IPS DF 6.9 (cell line): Measurements from ENCODE around the gene DNAJB12.

Experiments used
- DNase-seq: peaks from one replicate; pipeline ENCODE4 v3.0.0-alpha.2; 2013; ENCODE audit warnings: low read depth, low spot score
- H3K27ac ChIP-seq: one replicate; pipeline ENCODE4 v1.5.1; 2013; ENCODE audit warnings: low read length, control low read depth
- H3K27me3 ChIP-seq: 2 replicates; pipeline ENCODE4 v1.6.1; 2013; ENCODE audit warnings: mild to moderate bottlenecking, low read length; ENCODE audit not compliant: control insufficient read depth, insufficient read depth
- H3K36me3 ChIP-seq: 2 replicates; pipeline ENCODE4 v1.6.1; 2013; ENCODE audit warnings: low read length; ENCODE audit not compliant: control insufficient read depth, insufficient read depth
- H3K4me1 ChIP-seq: 2 replicates; pipeline ENCODE4 v1.6.1; 2013; ENCODE audit warnings: low read length; ENCODE audit not compliant: control insufficient read depth, insufficient read depth
- H3K4me3 ChIP-seq: 2 replicates; pipeline ENCODE4 v1.5.1; 2013; ENCODE audit warnings: mild to moderate bottlenecking, low read length
- H3K9me3 ChIP-seq: 2 replicates; pipeline ENCODE4 v1.6.1; 2013; ENCODE audit warnings: low read length, inconsistent platforms; ENCODE audit not compliant: control insufficient read depth, insufficient read depth
- WGBS: extraction: QIAGEN DNeasy Blood & Tissue Kit; methylation state at CpG from one replicate; pipeline ENCODE4 v1.1.7; 2013; ENCODE audit warnings: mixed read lengths, missing lambda C conversion rate; ENCODE audit not compliant: insufficient read length, insufficient coverage; 5-methylcytosine and 5-hydroxymethylcytosine counted together

The DNAJB12 gene

DNA sequence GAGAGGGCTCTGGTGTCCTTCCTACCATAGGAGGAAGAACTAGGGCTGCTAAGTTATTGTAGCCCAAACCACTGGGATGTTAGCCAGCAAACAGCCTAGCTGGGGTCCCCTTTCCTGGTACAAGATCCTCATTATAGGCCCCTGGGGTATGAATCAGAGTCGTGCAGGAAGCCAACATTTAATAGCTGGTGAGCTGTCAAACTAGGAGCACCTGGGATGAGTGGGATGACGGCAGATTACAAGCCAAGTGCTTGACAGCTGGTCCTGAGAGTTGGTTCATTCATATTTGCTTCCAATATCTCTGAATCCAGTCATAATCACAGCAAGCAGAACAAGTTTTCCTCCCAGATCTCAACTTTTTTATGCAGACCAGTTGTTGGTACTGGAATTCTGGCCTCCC is 25.1 kb upstream of the DNAJB12 start:
- no peak for DNase-seq
- no peaks in the 10 kb centered on the region for H3K36me3 ChIP-seq
- no peaks in the 10 kb centered on the region for H3K9me3 ChIP-seq
- H3K27ac ChIP-seq = no peak overlapping the region
- no CpG with 5 or more reads among the region's 2 CpGs for WGBS
- no peaks in the 10 kb centered on the region for H3K27me3 ChIP-seq
- H3K4me1 ChIP-seq = no peaks in the 10 kb centered on the region
- H3K4me3 ChIP-seq = no peak overlapping the region

DNA sequence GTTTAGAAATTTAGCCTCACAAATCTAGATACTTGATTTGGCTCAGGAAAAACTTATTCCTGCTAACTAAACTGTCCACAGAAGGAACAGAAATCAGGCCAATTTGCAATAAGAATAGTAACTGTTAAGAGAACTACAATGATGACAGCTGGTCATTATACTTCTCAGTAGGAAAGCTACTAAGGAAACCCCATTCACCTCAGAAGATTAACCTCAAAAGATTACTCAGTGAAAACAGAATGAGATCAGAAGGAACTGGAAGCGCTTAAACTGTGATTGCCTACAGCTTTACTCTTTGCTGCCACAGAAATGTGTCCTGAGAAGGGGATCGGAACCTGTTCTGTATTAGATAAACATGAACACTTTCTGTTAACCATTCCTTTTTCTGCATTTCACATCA is 24.3 kb upstream of the DNAJB12 start:
- Histone ChIP-seq H3K4me1 (no peaks in the 10 kb centered on the region), H3K4me3 (no peak overlapping the region), H3K36me3 (no peaks in the 10 kb centered on the region), H3K9me3 (no peaks in the 10 kb centered on the region), H3K27ac (no peak overlapping the region), H3K27me3 (no peaks in the 10 kb centered on the region)
- no CpG with 5 or more reads among the region's 2 CpGs for WGBS
- no peak for DNase-seq

DNA sequence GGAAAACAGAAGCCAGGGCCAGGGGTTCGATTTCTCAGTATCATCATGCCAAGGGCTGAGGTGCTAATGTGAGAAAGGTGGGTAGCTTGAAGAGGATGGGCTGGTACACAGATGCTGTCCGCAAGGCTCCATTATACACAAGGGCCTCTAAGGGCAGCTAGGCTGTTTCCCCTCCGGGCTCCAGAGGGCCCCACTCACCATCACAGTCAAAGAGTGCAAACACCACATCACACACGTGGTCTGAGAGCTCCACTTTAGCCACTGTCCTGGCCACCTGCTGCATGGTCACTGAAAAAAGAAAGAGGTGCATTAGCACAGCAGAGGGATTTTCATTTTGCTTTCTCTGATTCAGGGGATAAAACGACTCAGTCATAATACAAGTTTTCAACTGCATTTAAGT is 20.9 kb upstream of the DNAJB12 start:
- no peaks in the 10 kb centered on the region for H3K27me3 ChIP-seq
- no peak overlapping the region for H3K4me3 ChIP-seq
- H3K36me3 ChIP-seq = no peaks in the 10 kb centered on the region
- no peak for DNase-seq
- WGBS = no CpG with 5 or more reads among the region's 5 CpGs
- H3K4me1 ChIP-seq = no peaks in the 10 kb centered on the region
- no peaks in the 10 kb centered on the region for H3K9me3 ChIP-seq
- no peak overlapping the region for H3K27ac ChIP-seq

DNA sequence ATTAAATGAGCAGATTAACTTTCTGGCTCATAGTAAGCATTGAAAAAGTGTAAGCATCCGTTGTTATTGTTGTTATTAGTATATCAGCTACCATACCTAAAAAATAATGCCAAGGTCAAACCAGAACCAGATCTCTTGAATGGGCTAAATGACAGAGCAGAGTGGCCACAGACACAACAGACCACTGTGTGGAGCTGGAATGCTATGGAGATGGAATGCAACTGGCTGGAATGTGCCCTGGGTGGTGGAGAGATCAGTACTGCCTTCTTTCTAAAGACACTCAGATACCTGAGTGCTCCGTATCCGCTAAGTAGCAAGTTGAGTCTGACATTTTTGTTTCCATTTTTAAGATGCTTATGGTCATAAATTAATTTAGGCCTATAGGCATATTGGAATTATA is 20.5 kb upstream of the DNAJB12 start:
- Histone ChIP-seq H3K36me3 (no peaks in the 10 kb centered on the region), H3K9me3 (no peaks in the 10 kb centered on the region), H3K27ac (no peak overlapping the region), H3K27me3 (no peaks in the 10 kb centered on the region), H3K4me3 (no peak overlapping the region), H3K4me1 (no peaks in the 10 kb centered on the region)
- DNase-seq = no peak
- WGBS = no CpG with 5 or more reads among the region's 3 CpGs

DNA sequence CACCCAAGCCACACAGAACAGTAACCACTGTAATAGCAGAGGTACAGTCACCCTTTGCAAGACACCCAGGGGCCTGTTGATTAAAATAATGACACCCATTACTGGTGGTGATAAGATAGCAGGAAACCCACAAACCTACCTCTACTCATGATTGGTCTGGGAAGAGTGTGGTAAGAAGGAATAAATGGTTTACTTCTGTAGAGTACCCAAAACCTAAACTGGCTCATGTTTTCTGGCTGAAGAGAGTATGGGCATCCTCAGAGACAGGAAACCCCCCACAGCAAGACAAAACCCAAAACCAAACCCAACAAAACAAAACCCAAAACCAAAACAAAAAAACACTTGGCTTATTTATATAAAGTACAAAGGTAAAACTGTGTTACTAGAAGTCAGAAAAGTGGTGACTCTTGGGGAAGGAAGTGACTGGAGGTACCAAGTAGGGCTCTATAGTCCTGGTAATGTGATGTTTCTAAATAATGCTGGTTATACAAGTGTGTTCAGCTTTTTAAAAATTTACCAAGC is 15.5 kb upstream of the DNAJB12 start:
- no peak overlapping the region for H3K4me3 ChIP-seq
- DNase-seq = no peak
- H3K4me1 ChIP-seq = no peaks in the 10 kb centered on the region
- H3K9me3 ChIP-seq = no peaks in the 10 kb centered on the region
- H3K27me3 ChIP-seq = no peaks in the 10 kb centered on the region
- H3K36me3 ChIP-seq = no peaks in the 10 kb centered on the region
- H3K27ac ChIP-seq = no peak overlapping the region

DNA sequence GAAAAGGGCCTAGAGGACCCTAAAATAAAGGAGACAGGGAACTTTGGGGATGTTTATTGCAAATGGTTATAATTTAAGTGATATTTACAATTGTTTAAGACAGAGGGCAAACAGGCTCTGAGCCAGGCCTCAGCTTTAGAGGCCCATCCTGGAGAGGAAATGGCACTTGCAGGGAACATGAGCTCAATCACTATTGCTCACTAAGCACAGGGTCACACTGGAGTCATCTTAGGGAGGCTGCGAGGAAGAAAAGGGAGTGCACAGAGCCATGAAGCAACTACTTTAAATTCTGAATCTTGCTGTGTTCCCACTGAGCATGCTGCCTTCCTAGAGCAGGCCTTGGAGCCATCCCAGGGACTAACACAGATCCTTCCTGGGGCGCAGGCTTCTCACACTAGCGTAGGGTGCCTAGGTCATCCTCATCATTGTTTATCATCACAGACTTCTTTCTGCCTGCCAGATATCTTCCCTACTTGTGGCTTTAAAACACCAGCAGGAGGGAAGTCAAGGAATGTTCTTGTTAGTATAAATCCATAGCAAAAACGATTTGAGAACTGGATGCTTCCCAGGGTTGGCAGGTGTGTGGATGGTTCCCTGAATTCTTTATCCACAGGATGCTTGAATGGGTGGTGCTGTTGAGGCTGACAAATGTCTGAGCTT is 12.7 kb upstream of the DNAJB12 start:
- no peaks in the 10 kb centered on the region for H3K27me3 ChIP-seq
- no peak overlapping the region for H3K4me3 ChIP-seq
- no peaks in the 10 kb centered on the region for H3K4me1 ChIP-seq
- WGBS = no CpG with 5 or more reads among the region's 4 CpGs
- H3K27ac ChIP-seq = no peak overlapping the region
- H3K9me3 ChIP-seq = no peaks in the 10 kb centered on the region
- no peaks in the 10 kb centered on the region for H3K36me3 ChIP-seq
- no peak for DNase-seq

DNA sequence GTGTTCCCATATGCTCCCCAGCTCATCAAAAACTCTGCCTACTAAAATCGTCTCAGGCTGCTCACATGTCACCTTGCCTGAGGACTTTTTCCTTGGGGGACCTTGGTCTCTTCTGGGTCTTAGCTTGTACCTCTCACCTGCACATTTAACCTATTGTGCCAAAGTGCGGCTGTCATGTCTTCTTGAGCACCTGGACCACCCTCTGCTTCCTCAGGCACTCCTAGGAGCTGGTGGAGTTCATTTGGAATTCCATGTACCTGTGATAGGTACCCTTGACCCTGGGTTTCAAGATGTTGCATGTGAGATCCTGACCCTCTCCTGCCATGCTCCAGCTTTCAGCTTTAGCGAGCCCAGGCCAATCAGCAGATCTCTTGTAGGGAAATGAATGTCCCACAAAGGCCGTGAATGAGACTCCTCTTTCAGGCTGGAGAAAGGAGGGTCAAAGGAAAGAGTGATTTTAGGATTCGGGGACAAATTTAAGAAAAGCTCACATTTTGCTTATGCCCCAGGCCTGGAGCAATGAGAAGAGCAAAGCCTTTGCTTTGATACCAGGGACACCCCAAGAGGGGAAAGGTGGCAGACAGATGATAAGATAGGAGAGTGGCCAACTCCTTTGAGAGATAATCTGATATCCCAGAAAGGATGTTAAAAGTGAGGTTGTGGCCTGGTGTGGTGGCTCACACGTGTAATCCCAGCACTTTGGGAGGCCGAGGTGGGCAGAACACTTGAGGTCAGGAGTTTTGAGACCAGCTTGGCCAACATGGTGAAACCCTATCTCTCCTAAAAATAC is 10.6 kb upstream of the DNAJB12 start:
- no CpG with 5 or more reads among the region's 7 CpGs for WGBS
- no peak overlapping the region for H3K4me3 ChIP-seq

DNA sequence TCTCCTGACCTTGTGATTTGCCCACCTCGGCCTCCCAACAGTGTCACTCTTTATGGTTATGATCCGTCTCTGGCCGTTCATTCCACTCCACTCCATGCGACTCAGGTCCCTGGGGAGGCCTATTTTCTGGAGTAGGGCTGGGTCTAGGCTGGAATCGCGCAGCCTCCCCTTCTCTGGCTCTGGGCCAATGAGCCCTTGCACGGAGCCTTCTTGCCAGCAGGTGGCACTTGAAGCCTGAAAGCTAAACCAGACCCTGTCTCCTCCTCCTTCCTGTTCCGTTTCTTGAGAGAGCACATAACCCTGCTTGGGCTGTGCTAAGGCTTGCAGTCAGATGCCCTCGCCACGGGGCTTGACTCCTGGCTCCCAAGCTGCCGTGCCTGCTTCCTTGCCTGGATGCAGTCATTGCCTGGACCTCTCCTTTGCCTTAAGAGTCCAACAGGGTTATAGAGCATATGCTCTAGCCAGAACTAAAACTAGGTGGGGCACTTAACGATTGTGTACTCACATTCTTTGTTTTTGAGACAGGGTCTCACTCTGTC is 9.6 kb upstream of the DNAJB12 start:
- Histone ChIP-seq H3K27me3 (no peaks in the 10 kb centered on the region), H3K4me3 (no peak overlapping the region), H3K36me3 (no peaks in the 10 kb centered on the region), H3K4me1 (no peaks in the 10 kb centered on the region), H3K9me3 (no peaks in the 10 kb centered on the region), H3K27ac (no peak overlapping the region)
- peak; percentile 87 for DNase-seq
- WGBS = no CpG with 5 or more reads among the region's 12 CpGs

More for the DNA sequence above, 10.6 kb upstream of the DNAJB12 start:
- no peaks in the 10 kb centered on the region for H3K9me3 ChIP-seq
- no peak for DNase-seq
- no peaks in the 10 kb centered on the region for H3K36me3 ChIP-seq
- no peaks in the 10 kb centered on the region for H3K4me1 ChIP-seq
- H3K27me3 ChIP-seq = no peaks in the 10 kb centered on the region
- H3K27ac ChIP-seq = no peak overlapping the region

DNA sequence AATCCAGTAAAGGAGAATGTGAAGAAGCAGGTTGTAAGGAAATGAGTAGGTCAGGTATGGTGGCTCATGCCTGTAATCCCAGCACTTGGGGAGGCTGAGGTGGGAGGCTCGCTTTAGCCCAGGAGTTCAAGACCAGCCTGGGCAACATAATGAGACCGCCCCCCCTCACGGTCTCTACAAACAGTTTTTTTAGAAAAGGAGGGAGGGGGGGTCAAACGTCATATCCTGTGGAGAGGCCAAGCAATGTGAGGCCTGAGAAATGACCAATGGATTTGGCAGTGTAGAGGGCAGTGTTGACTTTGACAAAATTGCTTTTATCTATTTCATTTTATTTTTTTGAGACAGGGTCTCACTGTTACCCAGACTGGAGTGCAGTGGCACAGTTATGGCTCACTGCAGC is 2.3 kb upstream of the DNAJB12 start:
- DNase-seq = no peak
- H3K4me3 ChIP-seq = no peak overlapping the region
- no peaks in the 10 kb centered on the region for H3K36me3 ChIP-seq
- no peaks in the 10 kb centered on the region for H3K4me1 ChIP-seq
- no peaks in the 10 kb centered on the region for H3K9me3 ChIP-seq
- no peak overlapping the region for H3K27ac ChIP-seq
- no CpG with 5 or more reads among the region's 4 CpGs for WGBS
- no peaks in the 10 kb centered on the region for H3K27me3 ChIP-seq

DNA sequence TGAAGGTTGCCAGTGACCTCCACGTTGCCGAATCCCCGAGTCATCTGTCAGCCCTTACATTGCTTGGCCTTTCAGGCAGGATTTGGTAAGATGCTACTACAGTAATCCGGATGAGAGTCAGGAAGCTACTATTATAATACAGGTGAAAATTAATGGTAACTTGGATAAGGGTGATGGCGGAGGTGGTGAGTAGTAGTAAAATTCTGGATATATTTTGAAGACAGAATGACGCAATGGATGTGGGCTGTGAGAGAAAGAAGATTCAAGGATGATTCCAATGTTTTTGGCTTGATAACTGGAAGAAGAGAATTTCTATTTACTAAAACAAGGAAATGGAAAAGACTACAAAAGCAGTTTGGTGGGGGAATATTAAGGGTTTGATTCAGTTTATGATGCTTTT is 1.4 kb upstream of the DNAJB12 start:
- Histone ChIP-seq H3K36me3 (no peaks in the 10 kb centered on the region), H3K9me3 (no peaks in the 10 kb centered on the region)
- WGBS = 100% methylated on average over 2 of the region's 6 CpGs

More for the DNA sequence above, 1.4 kb upstream of the DNAJB12 start:
- no peak overlapping the region for H3K27ac ChIP-seq
- no peaks in the 10 kb centered on the region for H3K4me1 ChIP-seq
- no peak for DNase-seq
- no peak overlapping the region for H3K4me3 ChIP-seq
- H3K27me3 ChIP-seq = no peaks in the 10 kb centered on the region
